Brain microvascular endothelial cell (primary cell): Measurements from ENCODE around the gene SLC38A10.

Source experiments
- DNase-seq: peaks from one replicate; pipeline ENCODE4 v3.0.0-alpha.2; 2020
- H3K27ac ChIP-seq: fragments of 250-450 bp; sonication (Bioruptor Pico); 2 replicates; pipeline ENCODE4 v1.5.1; 2020; ENCODE audit warnings: mild to moderate bottlenecking, moderate library complexity
- H3K27me3 ChIP-seq: fragments of 250-450 bp; sonication (Bioruptor Pico); replicated peaks from 2 replicates; pipeline ENCODE4 v1.5.1; 2020; ENCODE audit warnings: mild to moderate bottlenecking
- H3K36me3 ChIP-seq: fragments of 250-450 bp; sonication (Bioruptor Pico); replicated peaks from 2 replicates; pipeline ENCODE4 v1.5.1; 2020; ENCODE audit warnings: mild to moderate bottlenecking
- H3K4me3 ChIP-seq: 2 replicates; pipeline ENCODE4 v1.5.1; 2011; ENCODE audit warnings: low read depth, mild to moderate bottlenecking, control low read depth, low read length, moderate library complexity
- CTCF ChIP-seq: IDR thresholded peaks from 2 replicates; pipeline ENCODE4 v1.5.1; 2011; ENCODE audit warnings: low read depth, mild to moderate bottlenecking, moderate library complexity, low read length, control low read depth, inconsistent platforms; ENCODE audit errors: missing control alignments
- in situ Hi-C: cut with HindIII; loops from 2 replicates; pipeline ENCODE4 v1.10.0; 2017; ENCODE audit warnings: low sequenced_read_pairs, low pct_ligation_motif_present

Gene SLC38A10

GRCh38 chr17:81280571-81280970 is 14.5 kb downstream of the SLC38A10 start:
- Histone ChIP-seq H3K4me3 (no peak overlapping the region), H3K27ac (no peak overlapping the region), H3K27me3 (no peaks in the 10 kb centered on the region), H3K36me3 (peaks cover 33% of the 10 kb centered on the region)
- in situ Hi-C loops: no loop called here
- DNase-seq: no peak
- TF ChIP-seq CTCF: no peak

DNA sequence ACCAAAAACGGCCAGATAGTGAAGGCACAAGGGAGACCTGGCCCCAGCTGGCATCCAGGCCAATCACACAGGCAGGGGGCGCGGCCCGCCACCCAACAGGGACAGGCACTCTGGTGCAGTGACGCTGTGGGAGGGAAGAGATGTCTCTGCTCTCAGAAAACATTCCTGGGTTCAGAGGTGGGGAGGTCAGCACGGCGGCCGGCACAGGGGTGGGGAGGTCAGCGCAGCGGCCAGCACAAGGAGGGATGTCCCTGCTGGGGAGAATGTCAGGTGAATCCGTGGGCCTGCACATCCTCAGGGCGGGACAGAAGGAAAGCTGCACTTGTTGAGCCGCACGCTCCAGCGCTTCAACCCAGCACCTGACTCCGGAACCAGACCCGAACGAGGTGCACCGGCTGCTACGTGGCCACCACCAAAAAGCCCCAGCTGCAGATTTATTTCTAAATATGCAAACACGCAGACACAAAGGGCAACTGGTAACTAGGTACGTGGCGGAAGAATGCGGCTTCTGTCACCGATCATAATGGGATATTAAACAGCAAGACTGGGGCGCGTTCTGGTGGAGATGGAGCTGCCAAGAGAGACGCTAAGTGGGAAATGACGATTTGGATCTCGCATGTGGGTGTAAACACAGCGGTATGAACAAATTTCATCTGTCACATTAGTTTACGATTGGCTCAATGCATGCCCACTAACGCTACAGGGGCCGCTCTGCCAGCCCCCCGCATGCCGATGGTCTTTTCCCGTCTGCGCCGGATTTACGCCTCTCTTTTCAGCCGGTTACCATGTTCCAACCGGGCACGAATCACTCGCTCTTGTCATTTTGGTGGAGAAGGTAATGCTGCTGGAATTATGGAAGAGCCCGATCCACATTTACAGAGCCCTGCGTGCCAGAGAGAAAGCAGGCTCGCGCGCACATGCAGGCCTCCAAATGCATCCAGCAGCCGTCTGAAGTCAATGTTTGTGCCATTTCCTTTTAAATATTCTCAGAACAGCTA is 15.5 kb downstream of the SLC38A10 start:
- Histone ChIP-seq H3K27ac (no peak overlapping the region), H3K4me3 (no peak overlapping the region), H3K36me3 (peaks cover 34% of the 10 kb centered on the region), H3K27me3 (no peaks in the 10 kb centered on the region)
- no peak for TF ChIP-seq CTCF
- DNase-seq: no peak
- in situ Hi-C loops: no loop called here

- in situ Hi-C loops: no loop called here
- Histone ChIP-seq H3K27me3 (no peaks in the 10 kb centered on the region), H3K27ac (no peak overlapping the region), H3K36me3 (peaks cover 41% of the 10 kb centered on the region), H3K4me3 (no peak overlapping the region)
- no peak for DNase-seq
- no peak for TF ChIP-seq CTCF
Observed at GRCh38 chr17:81278831-81279230, 16.3 kb downstream of the SLC38A10 start.

DNA sequence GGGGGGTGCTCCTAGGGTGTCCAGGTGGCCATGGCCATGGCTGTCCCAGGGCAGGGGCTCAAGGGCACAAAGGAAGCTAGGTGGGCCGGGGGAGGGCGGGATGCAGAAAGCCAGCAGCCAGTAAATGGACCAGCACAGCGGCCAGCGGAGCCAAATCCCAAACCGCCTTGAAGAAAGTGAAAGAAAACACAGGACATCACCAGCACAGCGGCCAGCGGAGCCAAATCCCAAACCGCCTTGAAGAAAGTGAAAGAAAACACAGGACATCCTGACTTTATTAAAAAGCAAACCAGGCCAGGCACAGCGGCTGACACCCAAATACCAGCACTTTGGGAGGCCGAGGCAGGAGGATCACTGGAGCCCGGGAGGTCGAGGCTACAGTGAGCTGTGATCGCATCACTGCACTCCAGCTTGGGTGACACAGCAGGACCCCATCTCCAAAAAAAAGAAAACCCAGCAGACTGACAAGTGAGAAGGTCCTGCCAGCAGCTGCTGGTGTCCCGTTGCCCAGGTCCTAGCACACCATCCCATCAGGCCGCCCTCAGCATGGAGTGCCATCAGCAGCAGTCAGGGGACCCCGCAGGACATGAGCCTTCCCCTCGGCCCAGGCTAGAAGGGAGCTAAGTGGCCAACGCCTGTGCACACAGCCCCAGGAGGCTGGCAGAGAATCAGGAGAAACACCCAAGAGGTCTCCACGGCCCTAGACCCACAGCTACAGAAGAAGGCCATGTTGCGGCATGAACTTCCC is 17.0 kb downstream of the SLC38A10 start:
- no peak overlapping the region for H3K4me3 ChIP-seq
- no peak overlapping the region for H3K27ac ChIP-seq
- peaks cover 47% of the 10 kb centered on the region for H3K36me3 ChIP-seq
- no peak for TF ChIP-seq CTCF
- no peak for DNase-seq
- in situ Hi-C loops: no loop called here
- H3K27me3 ChIP-seq: no peaks in the 10 kb centered on the region

- Histone ChIP-seq H3K36me3 (peaks cover 50% of the 10 kb centered on the region), H3K27ac (no peak overlapping the region), H3K4me3 (no peak overlapping the region), H3K27me3 (no peaks in the 10 kb centered on the region)
- in situ Hi-C loops: no loop called here
- DNase-seq: no peak
- TF ChIP-seq CTCF: no peak
Observed at GRCh38 chr17:81277421-81277820, 17.7 kb downstream of the SLC38A10 start.
